GM21390 (cell line): ENCODE measurements around the gene RNF175.

Experiments used
- ATAC-seq: cut with Tn5 transposase; IDR thresholded peaks from one replicate; pipeline ENCODE4 v1.9.1; 2021; ENCODE audit not compliant: unreplicated experiment

The RNF175 gene

DNA sequence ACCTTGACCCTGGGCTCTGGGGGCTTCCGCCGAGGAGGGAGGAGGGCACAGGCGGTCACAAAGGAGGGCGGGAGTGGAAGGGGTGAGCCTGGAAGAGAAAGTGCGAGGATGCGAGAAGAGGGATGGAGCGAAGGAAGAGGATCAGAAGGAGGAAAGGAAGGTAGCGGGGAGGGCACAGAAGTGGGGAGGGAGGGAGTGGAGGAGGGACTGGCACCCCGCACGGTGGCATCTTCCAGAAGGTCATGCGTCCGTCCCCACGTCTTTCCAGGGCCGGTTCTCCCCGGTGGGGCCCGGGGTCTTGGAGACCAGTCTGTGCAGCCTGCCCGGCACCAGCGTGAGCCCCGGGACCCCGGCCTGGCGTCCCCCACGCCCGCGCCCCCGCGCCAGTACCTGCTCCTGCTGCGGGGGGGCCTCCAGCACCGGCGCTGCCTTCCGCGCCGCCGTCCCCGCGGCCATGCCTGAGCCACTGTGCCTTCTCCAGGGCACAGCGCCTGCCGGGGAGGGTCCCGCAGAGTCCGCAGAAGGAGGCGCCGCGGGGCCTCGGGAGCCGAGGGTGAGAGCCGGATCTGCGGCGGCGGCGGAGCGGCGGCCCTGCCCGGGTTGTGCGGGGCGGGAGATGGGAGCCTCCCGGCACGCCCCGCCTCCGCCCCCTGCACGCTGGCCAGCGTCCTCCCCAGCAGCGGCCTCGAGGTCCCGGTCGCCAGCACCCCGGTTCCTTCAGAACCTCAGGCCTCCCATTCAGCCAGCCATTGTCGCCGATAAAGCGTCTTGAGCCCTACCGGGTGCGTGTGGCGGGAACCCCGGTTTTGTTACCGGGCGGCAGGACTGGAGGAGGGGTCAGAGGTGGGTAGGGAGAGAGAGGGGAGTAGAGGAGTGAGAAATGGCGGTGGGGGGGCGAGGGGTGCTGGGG lies at the start of gene RNF175:
RNF175 (minus strand) TSS at position 618 of the 910 bp plus-strand sequence; CDS start at position 456, 162 bp downstream.
- no peak for ATAC-seq

DNA sequence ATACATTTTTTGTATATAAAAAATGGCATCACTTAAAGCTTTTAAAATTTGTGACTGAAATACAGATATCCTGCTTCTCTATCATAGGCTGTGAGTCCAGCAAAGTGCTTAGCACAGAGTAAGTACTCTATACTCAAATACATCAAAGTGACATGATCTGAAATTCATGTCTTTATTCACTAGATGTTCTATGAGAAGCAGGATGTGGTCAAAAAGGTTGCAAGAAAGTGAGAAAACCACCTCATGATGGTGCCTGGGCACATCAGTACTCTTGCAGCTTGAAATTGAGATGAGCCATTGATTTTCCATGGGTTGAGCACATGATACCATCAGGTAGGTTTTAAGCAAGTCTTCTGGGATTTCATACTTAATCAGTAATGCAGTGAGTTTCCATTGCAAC lies 49.5 kb upstream of the RNF175 start:
- no peak for ATAC-seq

DNA sequence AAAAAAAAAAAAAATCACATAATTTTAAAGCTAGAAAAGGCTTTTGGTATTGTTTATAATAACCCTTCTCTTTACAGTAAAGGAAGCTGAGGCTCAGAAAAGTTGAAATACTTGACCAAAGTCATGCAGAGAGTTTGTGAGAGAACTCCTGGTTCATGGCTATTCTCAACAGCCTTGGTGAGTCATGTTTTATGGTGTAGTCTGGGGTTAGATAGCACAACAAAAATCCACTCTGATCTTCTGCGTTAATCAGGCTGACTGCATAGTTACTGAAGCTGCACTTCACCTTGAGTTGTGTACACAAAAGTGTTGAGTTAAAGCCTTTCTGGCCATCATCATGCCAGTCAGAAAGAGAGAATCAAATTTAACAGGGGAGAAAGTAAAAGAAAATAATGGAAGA lies 48.4 kb upstream of the RNF175 start:
- ATAC-seq = no peak

DNA sequence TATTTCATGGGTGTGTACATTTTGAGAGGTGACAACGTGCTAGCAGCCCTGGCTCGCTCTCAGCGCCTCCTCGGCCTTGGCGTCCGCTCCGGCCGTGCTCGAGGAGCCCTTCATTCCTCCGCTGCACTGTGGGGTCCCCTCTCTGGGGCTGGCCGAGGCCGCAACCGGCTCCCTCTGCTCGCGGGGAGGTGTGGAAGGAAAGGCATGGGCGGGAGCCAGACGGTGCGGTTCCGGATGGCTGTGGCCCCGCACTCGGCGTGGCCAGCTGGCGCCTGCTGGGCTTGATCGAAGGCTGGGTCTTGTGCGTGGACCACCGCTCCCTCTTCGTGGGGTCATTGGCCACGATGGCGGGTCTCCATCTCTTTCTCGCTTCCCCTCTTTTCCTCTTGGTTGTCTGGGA lies 46.2 kb upstream of the RNF175 start:
- no peak for ATAC-seq

DNA sequence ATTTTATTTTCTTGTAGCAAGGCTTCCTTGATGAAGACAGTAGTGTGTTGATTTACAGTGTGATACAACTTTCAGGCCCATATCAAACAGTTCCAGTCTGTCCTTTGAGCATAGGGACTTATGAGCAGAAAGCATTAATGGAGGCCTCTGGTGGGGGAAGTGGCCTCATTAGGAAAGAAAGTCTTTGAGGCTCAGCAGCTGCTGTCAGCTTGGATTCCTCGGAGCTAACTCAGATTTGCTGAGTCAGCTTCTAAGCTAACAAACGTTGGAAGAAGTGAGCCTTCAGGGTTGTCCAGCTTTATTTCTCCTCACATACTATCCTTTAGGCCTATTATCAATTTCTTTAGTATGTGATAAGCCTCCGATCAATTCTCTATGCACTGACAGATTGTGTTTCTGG lies 44.9 kb upstream of the RNF175 start:
- ATAC-seq = no peak

DNA sequence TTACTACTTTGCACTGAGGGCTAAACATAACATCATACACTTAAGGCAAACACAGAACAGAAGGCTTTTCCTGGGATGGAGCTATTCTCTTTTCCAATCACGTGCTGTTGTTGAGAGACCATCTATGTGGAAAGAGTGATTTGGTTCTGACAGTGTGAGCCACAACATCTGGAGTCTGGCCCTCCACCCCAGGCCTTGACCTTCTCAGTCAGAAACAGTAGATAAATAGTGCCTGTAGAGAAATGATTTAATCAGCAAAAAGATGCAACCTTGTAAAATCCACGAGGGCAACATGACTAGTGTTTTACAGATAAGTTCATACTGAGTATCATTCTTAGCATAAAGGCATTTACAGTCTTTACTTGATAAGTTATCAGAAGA lies 39.9 kb upstream of the RNF175 start:
- ATAC-seq = no peak

DNA sequence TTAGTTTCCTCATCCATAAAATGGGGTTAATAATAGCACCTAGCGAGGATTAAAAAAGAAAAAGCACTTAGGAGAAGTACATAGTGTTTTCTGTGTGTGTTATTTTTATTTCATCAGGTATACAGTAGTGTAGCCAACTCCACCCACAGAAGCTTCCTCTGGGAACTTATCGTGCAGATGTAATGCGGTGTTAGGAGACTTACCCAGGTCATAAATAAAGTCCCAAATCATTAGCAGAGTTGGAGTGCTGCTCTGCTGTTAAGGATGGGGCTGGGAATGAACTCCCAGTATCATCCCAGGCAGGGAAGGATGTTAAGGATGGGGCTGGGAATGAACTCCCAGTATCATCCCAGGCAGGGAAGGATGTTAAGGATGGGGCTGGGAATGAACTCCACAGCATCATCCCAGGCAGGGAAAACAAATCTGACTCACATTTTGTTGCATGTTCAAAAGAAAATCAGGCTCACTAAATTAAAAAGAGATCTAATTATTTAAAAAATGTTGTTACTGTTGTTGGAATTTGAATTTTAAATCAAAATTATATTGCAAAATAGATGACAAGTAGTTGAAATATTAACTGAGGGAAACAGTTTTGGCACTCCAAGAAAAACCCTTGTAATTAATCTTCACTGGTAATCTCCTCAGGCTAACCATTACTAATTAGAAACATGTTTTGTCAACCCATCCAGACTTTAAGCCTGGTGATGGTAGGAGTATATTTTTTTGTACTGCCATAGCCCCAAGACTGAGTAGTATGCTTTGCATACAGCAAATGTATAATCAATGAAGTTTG lies 39.3 kb upstream of the RNF175 start:
- ATAC-seq = no peak

DNA sequence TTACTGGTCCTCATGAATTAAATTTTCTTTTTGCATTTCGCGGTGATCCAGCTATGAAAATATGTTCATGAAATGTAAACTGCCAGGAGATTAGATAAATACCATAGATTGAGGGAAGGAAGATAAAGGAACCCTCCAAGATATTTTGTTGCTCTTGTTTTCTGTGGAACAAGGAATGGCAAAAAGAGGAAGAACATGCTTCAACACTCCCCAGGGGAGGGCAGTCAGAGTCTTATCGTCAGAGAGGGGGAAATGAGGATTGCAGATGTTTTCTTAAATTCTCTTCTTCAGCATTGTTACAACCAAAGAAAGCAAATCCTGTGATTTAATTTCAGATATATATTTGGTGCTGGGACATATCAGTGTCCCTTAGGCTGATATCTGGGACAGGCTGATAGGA lies 38.6 kb upstream of the RNF175 start:
- ATAC-seq = no peak

DNA sequence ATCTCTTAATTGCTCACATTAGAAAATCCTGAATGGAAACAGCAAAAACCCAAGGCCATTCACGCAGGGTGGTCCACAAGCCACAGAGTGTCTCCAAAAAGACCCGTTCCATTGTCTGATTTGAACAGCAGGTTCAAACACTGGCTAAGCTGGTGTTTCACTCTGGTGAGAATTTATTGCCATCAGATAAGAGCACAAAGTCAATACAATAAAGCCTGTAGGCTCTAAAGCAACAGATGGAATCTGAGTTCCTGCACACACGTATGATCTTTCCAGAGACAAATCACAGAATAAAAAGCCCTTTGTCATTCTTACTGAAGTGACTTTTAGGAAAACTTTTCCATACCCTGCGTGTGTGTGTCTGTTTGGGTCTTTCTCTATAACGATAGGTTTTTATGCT lies 34.2 kb upstream of the RNF175 start:
- ATAC-seq = no peak

DNA sequence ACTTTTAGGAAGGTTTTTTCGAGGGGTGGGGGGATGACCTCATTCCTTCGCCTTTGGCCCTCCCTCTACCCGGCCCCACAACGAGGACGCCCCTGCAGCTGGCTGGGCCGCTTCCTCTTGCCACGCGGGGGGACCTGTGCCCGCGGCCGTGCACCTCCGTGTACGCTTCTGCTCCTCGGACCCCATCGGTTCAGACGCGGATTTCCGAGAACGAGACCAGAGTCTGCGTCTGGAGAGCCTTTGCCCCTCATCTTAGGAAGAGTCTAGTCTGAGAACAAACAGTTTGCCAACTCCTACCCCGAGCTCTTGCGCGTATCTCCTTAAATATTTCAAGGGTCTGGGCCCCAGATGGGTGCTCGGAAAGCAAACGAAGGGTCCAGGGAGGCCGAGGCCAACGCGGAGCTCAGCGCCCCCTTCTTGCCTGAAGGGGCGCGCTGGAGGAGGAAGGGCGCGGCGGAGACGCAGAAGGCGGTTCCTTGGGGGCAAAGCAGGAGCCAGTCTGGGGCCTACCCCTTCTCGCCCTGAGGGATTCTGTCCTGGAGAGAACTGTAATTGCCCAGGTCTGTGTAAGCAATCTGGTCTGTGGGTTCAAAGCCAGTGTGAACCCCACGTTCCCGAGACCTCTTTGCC lies 32.9 kb upstream of the RNF175 start:
- no peak for ATAC-seq

DNA sequence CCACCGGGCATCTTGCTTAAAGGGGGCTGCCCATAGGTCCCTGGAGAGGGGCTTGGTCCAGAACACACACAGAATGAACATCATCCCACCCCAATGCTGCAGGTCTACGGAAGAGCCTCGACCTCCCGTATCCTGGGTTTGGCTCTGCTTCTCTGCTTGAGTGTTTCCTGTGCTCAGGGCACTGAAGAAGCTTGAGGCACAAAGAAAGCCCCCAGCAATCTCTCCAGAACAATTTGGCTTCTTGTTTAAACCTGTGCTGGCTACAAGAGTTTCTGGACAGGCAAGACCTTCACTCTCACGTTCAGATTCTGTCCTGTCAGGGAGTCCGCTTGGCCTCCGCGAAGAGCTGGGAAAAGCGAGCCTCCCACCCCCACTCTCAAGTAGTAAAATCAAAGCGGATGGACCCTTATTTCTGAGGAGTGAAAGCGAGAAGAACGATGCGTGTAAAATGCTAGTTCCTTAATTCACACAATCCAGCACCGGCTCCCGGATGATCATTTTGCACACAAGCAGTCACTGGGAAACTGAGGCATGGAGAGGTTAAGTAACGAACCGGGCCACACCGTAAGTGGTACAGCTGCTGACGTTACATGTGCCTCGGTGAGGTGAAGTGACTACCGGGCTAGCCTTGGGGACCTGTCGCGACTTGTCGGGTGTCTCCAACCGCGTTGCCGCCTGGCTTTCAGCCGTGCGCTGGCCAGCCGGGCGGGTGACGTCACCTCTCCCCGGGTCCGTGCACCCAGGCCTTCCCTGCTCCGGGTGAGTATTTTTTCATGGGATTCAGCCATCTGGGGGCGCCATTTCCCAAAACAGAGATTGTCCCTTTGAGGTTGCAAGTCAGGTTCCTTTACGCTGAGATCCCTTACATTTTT lies 32.2 kb upstream of the RNF175 start:
- ATAC-seq = no peak

DNA sequence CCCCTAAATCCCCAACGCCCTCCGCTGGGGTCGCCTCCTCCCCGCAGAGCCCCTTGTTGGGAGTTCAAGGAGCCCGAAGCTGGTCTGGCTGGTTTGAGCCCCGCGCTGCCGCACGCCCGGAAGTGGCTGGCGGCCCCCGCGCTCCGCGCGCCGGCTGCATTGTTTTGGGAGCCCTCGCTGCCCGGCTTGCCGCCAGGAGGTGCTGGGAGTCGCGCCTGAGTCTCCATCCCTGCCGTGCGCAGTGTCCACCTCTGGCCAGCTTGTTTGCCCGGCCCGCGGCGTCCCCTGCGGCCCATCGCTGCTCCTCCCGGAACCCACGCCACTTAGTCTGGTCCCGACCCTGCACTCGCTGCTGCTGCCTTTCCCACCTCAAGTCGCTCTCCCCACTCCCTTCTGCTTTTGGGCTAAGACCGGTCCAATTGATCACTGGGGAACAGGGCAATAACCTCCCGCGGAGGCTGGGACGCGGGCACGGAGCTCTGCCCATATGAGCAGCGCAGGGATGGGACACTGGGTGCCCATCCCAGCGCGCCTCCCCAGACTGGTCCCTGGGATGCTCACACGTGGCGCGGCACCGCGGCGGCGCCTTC lies 31.2 kb upstream of the RNF175 start:
- ATAC-seq = no peak

DNA sequence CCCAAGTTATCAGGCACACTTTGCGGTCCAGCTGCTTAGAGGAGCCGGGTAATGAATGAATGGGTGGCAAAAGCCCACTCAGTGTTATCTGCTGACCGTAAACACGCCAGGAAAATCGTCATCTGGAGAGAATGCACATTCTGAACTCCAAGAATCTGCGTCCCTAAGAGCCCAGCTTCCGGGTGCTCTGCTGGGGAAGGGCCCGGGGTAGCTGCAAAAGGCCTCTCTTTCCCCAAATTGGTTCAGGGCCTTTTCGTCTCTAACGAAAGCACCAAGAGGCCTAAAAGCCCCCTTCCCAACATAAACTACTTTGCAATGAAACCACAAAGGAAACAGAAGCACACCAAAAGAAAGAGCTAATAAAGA lies 30.7 kb upstream of the RNF175 start:
- no peak for ATAC-seq

DNA sequence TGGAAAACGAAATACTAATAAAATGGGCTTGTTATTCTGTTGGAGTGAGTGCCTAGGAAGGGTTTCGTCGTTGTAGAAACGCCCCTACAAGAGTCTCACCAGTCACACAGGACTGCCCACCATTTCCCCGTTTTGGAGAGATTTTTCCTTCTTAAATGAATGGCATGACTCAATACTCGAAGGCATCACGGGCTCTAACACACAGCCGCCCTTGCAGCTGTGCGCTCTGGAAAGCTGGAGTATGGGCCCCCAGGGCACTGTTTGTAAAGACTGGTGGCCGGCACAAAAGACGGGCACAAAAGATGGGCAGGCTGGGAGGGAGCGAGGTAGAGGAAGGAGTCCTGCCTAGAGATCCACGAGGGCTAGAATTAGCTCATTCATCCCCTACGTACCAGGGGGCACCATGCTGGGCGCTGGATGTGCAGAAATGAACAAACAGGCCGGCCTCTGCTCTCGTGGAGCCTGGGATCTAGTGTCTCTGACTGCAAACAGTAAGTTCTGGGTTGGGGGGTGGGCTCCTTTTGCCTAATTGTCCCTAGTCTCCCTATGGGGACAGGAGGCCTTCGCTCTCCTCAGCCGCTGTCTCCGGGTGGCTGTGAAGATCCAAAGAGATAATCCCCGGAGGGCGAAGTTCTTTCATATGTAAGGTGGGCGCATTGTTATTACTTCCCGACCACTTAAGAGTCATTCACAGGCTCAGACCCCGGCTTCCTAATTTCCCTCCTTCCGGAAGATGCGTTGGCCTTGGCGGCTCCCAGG lies 30.1 kb upstream of the RNF175 start:
- no peak for ATAC-seq

DNA sequence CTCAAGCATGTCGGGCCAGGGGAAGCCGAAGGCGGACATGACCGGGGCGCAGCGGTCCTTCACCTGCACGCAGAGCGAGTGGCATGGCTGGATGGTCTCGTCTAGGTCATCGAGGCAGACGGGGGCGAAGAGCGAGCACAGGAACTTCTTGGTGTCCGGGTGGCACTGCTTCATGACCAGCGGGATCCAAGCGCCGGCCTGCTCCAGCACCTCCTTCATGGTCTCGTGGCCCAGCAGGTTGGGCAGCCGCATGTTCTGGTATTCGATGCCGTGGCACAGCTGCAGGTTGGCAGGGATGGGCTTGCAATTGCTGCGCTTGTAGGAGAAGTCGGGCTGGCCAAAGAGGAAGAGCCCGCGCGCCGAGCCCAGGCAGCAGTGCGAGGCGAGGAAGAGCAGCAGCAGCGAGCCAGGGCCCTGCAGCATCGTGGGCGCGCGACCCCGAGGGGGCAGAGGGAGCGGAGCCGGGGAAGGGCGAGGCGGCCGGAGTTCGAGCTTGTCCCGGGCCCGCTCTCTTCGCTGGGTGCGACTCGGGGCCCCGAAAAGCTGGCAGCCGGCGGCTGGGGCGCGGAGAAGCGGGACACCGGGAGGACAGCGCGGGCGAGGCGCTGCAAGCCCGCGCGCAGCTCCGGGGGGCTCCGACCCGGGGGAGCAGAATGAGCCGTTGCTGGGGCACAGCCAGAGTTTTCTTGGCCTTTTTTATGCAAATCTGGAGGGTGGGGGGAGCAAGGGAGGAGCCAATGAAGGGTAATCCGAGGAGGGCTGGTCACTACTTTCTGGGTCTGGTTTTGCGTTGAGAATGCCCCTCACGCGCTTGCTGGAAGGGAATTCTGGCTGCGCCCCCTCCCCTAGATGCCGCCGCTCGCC lies 28.8 kb upstream of the RNF175 start, which contains the start of gene SFRP2:
SFRP2 (minus strand) TSS at position 671 of the 864 bp plus-strand sequence; CDS start at position 423, 248 bp downstream.
- ATAC-seq = no peak

DNA sequence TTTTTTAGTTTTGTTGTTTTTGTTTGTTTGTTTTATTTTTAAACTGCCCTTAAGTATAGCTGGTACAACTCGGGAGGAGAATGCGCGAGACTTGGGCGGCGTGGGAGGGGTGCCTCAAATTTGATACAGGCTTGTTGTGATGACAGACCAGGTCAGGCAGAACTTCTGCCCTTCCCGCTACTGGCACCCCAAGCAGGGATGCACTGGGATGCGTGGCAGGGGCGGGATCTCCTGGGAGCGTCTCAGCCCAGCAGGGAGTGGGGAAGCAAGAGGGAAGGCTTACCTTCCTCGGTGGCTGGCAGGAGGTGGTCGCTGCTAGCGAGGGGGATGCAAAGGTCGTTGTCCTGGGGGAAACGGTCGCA lies 28.2 kb upstream of the RNF175 start:
- ATAC-seq = no peak

DNA sequence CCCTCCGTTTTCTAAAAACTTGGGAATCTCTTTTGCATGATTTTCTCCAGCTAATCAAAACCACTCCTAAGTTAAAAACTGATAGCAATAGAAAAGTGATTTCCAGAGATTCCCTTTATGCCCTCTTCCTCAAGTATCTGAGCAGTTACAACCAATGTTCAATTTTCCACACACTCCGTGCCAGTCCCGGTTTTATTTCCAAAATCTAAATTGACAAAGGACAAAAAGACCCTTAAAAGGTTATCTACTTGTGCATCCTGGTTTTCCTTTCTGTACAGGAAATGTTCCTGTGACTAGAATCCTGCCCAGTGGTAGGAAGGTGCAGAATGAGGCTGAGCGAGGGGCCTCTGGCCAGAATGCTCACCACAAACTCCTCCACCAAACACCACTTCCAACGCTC lies 27.8 kb upstream of the RNF175 start:
- no peak for ATAC-seq

DNA sequence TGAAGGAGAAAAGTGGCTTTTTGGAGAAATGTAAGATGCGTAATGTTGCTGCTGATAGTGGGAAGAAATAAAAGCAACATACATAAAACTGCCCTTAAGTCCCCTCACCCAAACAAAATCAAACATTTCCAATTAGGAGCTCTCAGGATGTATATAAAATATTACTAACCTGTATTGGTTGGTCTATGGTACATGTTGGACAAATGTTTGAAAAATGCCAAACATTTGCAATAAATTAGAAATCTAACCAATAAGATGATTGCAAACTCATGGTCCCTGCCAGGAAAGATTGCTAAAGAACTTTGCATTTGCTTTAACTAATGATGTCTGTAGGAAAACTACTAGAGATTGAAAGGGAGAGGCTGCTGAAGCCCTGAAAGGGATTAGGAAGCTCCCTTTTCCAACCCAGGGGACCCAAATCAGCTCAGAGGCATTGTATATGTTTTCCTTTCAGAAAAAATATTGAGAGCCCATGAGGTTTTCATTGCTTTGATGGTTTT lies 27.3 kb upstream of the RNF175 start:
- no peak for ATAC-seq
